Lung (tissue), 12 donors: Measurements from ENCODE around the gene PSG2. TPM values are rescaled to one million over a fixed set of nuclear protein-coding genes. Genes with fewer than 3 reads are reported as not detected.
"Not testable (repeated sequence)": the region's sequence is repeated elsewhere in the genome, so short reads cannot be mapped to it uniquely, and the experiment has no call there.

Source experiments
- ATAC-seq: fragments of 200-7000 bp; cut with Tn5 transposase; one replicate; pipeline ENCODE4 v1.9.1; 2020; ENCODE audit warnings: moderate number of reproducible peaks; ENCODE audit not compliant: insufficient read depth, low FRiP score
- DNase-seq, 3 donors: peaks; one replicate each; pipeline ENCODE4 v3.0.0-alpha.2; 2013 to 2017
- H3K27ac ChIP-seq, 2 donors: one replicate each; pipeline ENCODE4 v1.5.1; 2013; ENCODE audit warnings: mild to moderate bottlenecking in 2 of 2, moderate library complexity in 2 of 2, control low read depth in 1 of 2, inconsistent platforms in 1 of 2, low read depth in 1 of 2, low read length in 1 of 2
- H3K27me3 ChIP-seq, 3 donors: one replicate each; pipeline ENCODE4 v1.5.1; 2013; ENCODE audit warnings: low read length in 2 of 3; ENCODE audit not compliant: control insufficient read depth in 3 of 3, insufficient read depth in 3 of 3
- H3K36me3 ChIP-seq, 4 donors: one replicate each; pipeline ENCODE4 v1.5.1; 2013; ENCODE audit warnings: low read length in 4 of 4, mild to moderate bottlenecking in 1 of 4, moderate library complexity in 1 of 4; ENCODE audit not compliant: control insufficient read depth in 4 of 4, insufficient read depth in 4 of 4
- H3K4me1 ChIP-seq, 5 donors: one replicate each; pipeline ENCODE4 v1.5.1; 2013; ENCODE audit warnings: low read length in 5 of 5, mild to moderate bottlenecking in 2 of 5, moderate library complexity in 1 of 5; ENCODE audit not compliant: control insufficient read depth in 5 of 5, insufficient read depth in 5 of 5
- H3K4me3 ChIP-seq: one replicate; pipeline ENCODE4 v1.5.1; 2013; ENCODE audit warnings: mild to moderate bottlenecking, control low read depth, moderate library complexity
- H3K9ac ChIP-seq, 2 donors: one replicate each; pipeline ENCODE4 v1.5.1; 2013; ENCODE audit warnings: low read length in 2 of 2, control low read depth in 1 of 2; ENCODE audit not compliant: insufficient read depth in 1 of 2
- H3K9me3 ChIP-seq, 4 donors: one replicate each; pipeline ENCODE4 v1.5.1; 2013; ENCODE audit warnings: low read length in 3 of 4, mild to moderate bottlenecking in 1 of 4, moderate library complexity in 1 of 4; ENCODE audit not compliant: control insufficient read depth in 4 of 4, insufficient read depth in 3 of 4
- WGBS, 2 donors: extraction: QIAGEN DNeasy Blood & Tissue Kit; methylation state at CpG; one replicate each; pipeline ENCODE4 v1.1.7; 2013; 5-methylcytosine and 5-hydroxymethylcytosine counted together
- polyA plus RNA-seq, 2 donors: library from polyadenylated mRNA; stranded (reverse); fragments of 200-250 nt; gene quantifications; one replicate each; pipeline ENCODE4 v1.2.1, GENCODE V29; 2013
- total RNA-seq, 2 donors: library from RNA; depleted of rRNA in 1 of 2; stranded (reverse); fragments of >200 nt in 1 of 2; gene quantifications; one replicate each; pipeline ENCODE4 v1.2.1, GENCODE V29; 2014 to 2021
- TF ChIP-seq, protein P1 (sequence below): IDR thresholded peaks from 2 replicates; pipeline ENCODE4 v1.5.1; 2012; ENCODE audit warnings: mild to moderate bottlenecking; ENCODE audit errors: control extremely low read depth, extremely low read depth
- donor health status: control.
- donor health status: control.
- donor health status: Bipolar disorder and iron deficiency.
- donor health status: healthy.
- donor health status: DM: yes; HTN: yes; CAD: no.

The PSG2 gene
- total and polyA plus RNA-seq, 4 donors = not detected

DNA sequence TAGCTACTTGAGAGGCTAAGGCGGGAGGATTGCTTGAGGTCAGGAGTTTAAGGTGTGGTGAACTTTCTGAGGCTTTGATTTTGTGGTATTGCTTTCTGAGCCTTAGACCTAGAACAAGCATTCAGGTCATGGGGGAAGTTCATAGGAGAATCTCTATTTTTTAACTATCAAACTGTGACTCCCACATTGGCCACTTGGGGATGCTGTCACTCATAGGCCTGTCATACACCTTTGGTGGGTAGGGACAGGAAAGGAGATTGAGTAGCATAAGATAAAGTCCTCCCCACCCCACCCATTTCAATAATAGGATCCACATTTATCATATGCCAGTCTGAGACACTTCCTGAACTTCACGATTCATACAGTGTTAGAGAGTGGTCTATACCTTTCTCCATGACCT lies 41.9 kb upstream of the PSG2 start:
- TF ChIP-seq, protein P1, sequence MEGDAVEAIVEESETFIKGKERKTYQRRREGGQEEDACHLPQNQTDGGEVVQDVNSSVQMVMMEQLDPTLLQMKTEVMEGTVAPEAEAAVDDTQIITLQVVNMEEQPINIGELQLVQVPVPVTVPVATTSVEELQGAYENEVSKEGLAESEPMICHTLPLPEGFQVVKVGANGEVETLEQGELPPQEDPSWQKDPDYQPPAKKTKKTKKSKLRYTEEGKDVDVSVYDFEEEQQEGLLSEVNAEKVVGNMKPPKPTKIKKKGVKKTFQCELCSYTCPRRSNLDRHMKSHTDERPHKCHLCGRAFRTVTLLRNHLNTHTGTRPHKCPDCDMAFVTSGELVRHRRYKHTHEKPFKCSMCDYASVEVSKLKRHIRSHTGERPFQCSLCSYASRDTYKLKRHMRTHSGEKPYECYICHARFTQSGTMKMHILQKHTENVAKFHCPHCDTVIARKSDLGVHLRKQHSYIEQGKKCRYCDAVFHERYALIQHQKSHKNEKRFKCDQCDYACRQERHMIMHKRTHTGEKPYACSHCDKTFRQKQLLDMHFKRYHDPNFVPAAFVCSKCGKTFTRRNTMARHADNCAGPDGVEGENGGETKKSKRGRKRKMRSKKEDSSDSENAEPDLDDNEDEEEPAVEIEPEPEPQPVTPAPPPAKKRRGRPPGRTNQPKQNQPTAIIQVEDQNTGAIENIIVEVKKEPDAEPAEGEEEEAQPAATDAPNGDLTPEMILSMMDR = no peak
- ATAC-seq (no peak), DNase-seq (no peak)
- peaks cover 0 to 2% (median 0%) of the 10 kb centered on the region in 3 donors for H3K27me3 ChIP-seq
- H3K9me3 ChIP-seq = no peaks in the 10 kb centered on the region
- no peak overlapping the region for H3K4me3 ChIP-seq
- no peaks in the 10 kb centered on the region for H3K36me3 ChIP-seq
- no peak overlapping the region for H3K9ac ChIP-seq
- no peaks in the 10 kb centered on the region for H3K4me1 ChIP-seq
- H3K27ac ChIP-seq = no peak overlapping the region
- 69 to 87% methylated on average over 2 of the region's 2 CpGs for WGBS, 2 donors

DNA sequence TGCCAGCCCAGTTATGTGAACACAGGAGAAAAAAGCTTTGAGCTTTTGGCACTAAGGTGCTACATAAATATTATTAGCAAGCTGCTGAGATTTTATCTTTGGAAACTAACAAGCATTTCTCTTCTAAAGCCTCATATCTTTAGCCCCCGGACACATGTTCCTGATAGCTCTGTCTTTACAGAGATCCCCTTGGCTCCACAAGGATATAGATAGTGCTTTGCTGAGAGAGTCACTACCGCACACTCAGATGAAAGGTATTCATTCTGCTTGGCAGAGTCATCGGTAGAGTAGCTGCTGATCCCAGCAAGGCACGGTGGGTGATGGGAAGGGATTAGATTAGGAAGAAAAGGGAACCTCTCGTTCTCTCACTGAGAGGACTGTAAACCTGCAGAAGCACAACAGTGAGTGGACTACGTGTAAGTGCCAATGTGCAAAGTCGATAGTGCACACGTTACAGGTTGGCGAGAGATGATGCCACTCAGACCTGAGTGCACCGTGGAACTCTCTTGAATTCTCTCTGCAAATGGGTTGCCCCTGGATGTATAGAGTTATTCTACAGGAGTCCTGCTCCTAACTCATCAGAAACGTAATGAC lies 38.0 kb upstream of the PSG2 start:
- not testable (repeated sequence) for H3K4me1 ChIP-seq, H3K4me3 ChIP-seq, H3K36me3 ChIP-seq, DNase-seq, H3K27me3 ChIP-seq, H3K9me3 ChIP-seq, H3K27ac ChIP-seq, H3K9ac ChIP-seq, ATAC-seq
- 72 to 86% methylated on average over 11 of the region's 11 CpGs for WGBS, 2 donors

DNA sequence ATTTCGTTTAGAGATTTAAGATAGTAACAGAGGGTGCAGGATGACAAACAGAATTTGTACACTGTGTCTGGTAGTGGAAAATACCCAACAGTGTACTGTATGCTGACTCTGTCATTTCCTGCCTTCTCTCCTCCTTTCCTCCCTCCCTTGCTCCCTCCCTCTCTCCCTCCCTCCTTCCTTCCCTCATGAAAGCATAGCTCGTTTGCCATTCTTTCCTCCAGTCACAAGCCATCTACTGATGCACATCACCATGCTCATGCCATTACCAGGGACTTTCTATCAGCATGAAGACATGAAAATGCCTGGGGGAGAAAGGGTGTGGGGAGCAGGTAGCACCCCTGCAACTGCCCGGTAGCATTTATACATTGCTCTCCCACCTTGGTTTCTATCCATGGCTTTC lies 37.0 kb upstream of the PSG2 start:
- ATAC-seq, H3K36me3 ChIP-seq, H3K4me3 ChIP-seq, H3K9ac ChIP-seq, DNase-seq, H3K27me3 ChIP-seq, H3K27ac ChIP-seq, H3K9me3 ChIP-seq, H3K4me1 ChIP-seq: not testable (repeated sequence)
- WGBS, 2 donors = 63 to 83% methylated on average over 3 of the region's 3 CpGs

DNA sequence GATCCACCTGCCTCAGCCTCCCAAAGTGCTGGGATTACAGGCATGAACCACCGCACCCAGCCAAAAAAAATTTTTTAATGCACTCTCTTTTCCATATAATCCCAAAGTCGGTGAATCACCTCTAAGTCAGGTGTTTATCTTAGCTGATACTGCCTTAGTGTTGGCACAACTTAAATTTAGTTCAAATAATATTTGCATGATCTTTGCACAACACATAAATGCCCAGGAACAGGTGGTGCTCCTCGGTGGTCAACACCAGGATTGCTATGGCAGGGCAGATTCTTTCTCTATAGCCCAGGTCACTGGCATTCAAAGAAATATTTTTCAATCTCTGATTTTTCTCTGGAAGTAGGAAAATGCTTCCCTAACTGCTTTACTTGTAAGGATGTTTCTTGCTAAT lies 33.9 kb upstream of the PSG2 start:
- not testable (repeated sequence) for DNase-seq, ATAC-seq, H3K9ac ChIP-seq, H3K36me3 ChIP-seq, H3K9me3 ChIP-seq, H3K27ac ChIP-seq, H3K4me1 ChIP-seq, H3K27me3 ChIP-seq, H3K4me3 ChIP-seq
- WGBS, 2 donors = 86 to 88% methylated on average over 3 of the region's 3 CpGs

DNA sequence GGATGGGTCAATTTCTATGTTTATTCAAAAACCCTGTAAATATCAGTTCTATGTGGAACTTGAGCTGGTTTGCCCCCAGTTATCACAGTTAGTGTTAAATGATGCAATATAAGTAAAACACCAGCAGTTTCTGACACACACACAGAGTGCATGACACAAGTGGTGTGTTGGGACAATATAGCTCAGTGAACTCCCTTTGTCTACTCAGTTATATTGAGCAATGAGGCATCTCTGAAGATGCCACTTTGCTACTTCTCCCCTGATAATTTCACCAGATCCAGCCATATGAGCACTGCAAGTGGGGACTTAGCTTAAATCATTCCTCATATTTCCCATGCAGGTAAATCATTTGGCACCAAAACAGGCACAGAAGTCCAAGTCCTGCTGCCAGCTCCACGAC lies 33.0 kb upstream of the PSG2 start:
- not testable (repeated sequence) for H3K9ac ChIP-seq, H3K36me3 ChIP-seq, H3K4me1 ChIP-seq, H3K27me3 ChIP-seq, H3K9me3 ChIP-seq, DNase-seq, H3K27ac ChIP-seq, H3K4me3 ChIP-seq, ATAC-seq
- 33 to 47% methylated on average over 1 of the region's 1 CpG for WGBS, 2 donors

DNA sequence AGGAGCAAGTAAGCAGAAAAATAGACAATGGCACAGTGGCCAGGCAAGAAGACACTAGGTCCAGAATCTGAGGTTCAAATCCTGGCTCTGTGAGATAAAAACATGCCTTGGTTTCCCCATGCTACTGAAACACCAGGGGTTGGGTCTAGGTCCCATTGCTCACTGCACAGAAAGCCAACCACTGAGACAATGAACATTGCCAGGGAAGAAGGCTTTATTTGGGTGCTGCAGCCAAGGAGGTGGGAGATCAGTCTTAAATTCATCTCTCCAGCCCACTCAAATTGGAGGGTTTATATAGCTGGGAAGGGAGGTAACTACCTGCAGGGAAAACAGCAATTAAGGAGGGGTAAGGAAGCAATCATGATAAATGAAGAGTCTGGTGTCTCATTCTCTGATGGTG lies 32.6 kb upstream of the PSG2 start:
- DNase-seq, ATAC-seq, H3K9me3 ChIP-seq: not testable (repeated sequence)

DNA sequence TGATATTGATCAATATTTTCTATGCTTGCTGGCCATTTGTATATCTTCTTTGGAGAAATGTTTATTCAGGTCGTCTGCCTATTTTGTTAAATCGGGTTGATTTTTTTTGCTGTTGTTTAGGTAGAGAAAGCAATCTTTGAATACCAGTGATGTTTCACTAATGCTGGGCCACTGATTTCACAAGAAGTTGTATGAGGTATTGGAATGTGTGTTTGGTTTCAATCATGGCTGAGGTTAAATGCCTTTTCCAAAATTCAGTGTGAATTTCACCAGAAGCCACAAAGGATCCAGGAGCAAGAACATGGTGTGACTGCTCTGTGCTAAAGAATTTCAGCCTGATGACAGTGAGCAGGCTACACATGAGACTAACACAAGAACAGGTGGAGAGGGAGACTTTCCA lies 32.1 kb upstream of the PSG2 start:
- H3K9me3 ChIP-seq, H3K4me3 ChIP-seq, H3K27ac ChIP-seq, H3K9ac ChIP-seq, H3K36me3 ChIP-seq, ATAC-seq, DNase-seq, H3K27me3 ChIP-seq, H3K4me1 ChIP-seq: not testable (repeated sequence)
- 81 to 87% methylated on average over 2 of the region's 2 CpGs for WGBS, 2 donors

More for the DNA sequence above, 32.6 kb upstream of the PSG2 start:
- not testable (repeated sequence) for H3K4me1 ChIP-seq, H3K27ac ChIP-seq, H3K9ac ChIP-seq, H3K27me3 ChIP-seq, H3K4me3 ChIP-seq, H3K36me3 ChIP-seq

DNA sequence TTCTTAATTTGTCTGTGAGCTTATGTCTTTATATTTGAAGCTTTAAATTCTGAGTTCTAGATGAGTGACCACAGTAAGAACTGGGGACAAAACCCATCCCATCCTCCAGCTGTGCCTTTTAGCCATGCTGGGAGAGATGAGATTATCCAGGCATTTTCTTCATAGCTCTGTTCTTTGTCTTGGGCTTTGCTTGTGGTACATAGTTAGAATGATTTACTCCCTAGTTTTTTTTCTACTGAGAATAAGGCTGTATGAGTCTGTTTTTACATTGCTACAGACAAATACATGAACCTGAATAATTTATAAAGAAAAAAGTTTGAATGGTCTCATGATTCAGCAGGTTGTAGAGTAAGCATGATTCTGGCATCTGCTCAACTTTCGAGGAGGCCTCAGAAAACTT lies 24.9 kb upstream of the PSG2 start:
- not testable (repeated sequence) for H3K4me3 ChIP-seq, H3K36me3 ChIP-seq, H3K9me3 ChIP-seq, DNase-seq, H3K4me1 ChIP-seq, ATAC-seq, H3K27ac ChIP-seq, H3K27me3 ChIP-seq, H3K9ac ChIP-seq
- WGBS, 2 donors = 84 to 85% methylated on average over 1 of the region's 1 CpG
